Measurements from ENCODE around the gene CCDC167.

The CCDC167 gene

GRCh38 chr6:37499433-37500293 lies at the start of gene CCDC167:
CCDC167 (minus strand) TSS chr6:37499893; CDS start chr6:37499863, 30 bp downstream.
- peak; percentile 94 to 95 for DNase-seq (ENCODE audit: low read depth in 2 of 2)

- no peak for DNase-seq (ENCODE audit: low read depth in 2 of 2)
These were observed 49.5 kb upstream of the CCDC167 start for GRCh38 chr6:37549154-37549553.

- no peak for DNase-seq (ENCODE audit: low read depth in 2 of 2)
These were observed 48.5 kb upstream of the CCDC167 start for GRCh38 chr6:37548067-37548674.

DNA sequence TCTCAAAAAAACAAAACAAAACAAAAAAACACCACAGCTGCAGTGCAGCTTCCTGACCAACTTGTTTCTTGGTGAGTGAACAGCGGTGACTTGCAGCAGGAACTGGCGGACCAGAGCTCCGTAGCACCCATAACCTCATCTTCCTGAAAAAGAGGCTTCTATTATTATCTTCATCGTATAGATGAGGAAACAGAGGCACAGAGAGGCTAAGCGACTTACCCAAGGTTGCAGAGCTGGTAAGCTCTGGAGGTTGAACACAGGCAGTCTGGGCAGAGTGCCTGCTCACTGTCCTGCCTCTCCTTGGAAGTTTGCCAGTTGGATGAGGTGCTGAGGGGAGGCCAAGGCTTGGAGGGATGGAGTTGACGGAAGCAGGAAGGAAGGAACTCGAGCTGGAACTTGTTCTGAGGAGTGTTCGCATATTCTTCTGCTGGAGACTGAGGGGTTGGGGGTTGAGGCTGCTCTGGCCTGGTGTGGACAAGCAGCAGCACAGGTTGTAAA lies 47.9 kb upstream of the CCDC167 start:
- DNase-seq (ENCODE audit: low read depth in 2 of 2): peak in 1 of 2 experiments; percentile 39

- no peak for DNase-seq (ENCODE audit: low read depth in 2 of 2)
These were observed 46.6 kb upstream of the CCDC167 start for GRCh38 chr6:37546141-37546871.

- DNase-seq (ENCODE audit: low read depth in 2 of 2): no peak
These were observed 44.8 kb upstream of the CCDC167 start for GRCh38 chr6:37544530-37544929.

GRCh38 chr6:37543361-37543760 lies 43.7 kb upstream of the CCDC167 start:
- DNase-seq (ENCODE audit: low read depth in 2 of 2): no peak

- DNase-seq (ENCODE audit: low read depth in 2 of 2): no peak
These were observed 41.7 kb upstream of the CCDC167 start for GRCh38 chr6:37541346-37541745.

DNA sequence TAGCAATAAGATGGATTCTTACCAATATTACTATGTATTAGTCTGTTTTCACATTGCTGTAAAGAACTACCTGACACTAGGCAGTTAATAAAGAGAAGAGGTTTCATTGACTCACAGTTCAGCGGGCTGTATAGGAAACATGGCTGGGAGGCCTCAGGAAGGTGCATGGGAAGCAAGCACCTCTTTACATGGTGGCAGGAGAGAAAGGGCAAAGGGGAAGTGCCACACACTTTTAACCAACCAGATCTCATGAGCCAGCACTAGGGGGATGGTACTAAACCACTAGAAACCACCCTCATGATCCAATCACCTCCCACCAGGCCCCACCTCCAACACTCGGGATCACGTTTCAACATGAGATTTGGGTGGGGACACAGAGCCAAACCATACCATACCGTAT lies 40.7 kb upstream of the CCDC167 start:
- DNase-seq (ENCODE audit: low read depth in 2 of 2): no peak

GRCh38 chr6:37540029-37540352 lies 40.3 kb upstream of the CCDC167 start:
- no peak for DNase-seq (ENCODE audit: low read depth in 2 of 2)

- DNase-seq (ENCODE audit: low read depth in 2 of 2): no peak
These were observed 39.7 kb upstream of the CCDC167 start for GRCh38 chr6:37539171-37540028.

DNA sequence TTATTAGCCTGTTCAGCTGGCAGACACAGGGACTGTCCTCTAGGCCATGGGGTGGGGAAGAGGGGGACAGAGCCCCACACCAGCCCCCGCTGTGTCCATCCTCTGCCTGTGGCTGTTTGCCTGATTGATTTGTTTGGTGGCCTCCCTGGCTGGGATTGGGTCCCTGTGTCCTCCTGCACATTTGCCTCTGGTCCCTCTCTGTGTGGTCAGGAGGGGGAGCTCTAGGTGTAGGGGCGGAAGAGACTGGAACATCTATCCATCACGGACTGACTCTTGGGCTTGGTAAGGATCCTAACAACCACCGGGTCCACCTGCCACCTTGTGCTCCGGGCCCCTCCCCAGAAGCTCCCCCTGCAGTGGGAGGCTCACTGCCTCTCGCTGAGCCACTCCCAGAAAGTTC lies 38.4 kb upstream of the CCDC167 start:
- no peak for DNase-seq (ENCODE audit: low read depth in 2 of 2)

GRCh38 chr6:37537548-37537947 lies 37.9 kb upstream of the CCDC167 start:
- DNase-seq (ENCODE audit: low read depth in 2 of 2): no peak

DNA sequence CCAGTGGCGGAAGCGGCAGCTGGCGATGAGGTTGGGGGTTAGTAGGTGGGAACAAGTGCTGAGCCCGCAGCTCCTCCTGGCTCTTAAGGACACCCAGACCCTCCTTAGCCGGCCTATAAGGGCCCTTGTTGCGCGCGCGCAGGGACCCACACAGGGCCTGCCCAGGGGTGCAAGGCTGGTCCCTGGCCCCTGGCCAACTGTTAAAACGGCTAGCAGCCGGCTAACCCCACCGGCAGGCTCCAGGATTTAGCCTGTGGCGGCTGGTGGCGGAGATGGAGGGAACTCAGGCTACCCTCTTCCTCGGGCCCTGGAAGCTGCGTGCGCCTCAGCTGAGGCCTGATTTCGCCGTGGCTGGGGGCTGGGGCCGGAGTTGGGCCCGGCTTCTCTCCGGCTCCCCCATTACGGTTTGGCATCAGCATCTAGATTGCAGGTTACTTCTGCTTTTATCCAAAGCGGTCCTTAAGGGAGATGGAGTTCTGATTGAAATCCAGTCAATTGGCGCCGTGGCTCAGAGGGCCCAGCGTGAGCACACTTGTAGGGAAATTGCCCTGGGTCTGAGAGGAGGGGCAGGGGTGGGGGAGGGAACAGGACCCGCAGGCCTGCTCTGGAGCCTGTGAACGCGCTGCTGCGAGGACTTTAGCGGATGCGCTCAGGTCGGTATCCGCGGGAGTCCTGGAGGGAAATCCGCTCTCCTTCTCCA lies 36.9 kb upstream of the CCDC167 start:
- no peak for DNase-seq (ENCODE audit: low read depth in 2 of 2)

- no peak for DNase-seq (ENCODE audit: low read depth in 2 of 2)
These were observed 36.2 kb upstream of the CCDC167 start for GRCh38 chr6:37535759-37536490.

GRCh38 chr6:37535428-37535758 lies 35.7 kb upstream of the CCDC167 start:
- DNase-seq (ENCODE audit: low read depth in 2 of 2): no peak

DNA sequence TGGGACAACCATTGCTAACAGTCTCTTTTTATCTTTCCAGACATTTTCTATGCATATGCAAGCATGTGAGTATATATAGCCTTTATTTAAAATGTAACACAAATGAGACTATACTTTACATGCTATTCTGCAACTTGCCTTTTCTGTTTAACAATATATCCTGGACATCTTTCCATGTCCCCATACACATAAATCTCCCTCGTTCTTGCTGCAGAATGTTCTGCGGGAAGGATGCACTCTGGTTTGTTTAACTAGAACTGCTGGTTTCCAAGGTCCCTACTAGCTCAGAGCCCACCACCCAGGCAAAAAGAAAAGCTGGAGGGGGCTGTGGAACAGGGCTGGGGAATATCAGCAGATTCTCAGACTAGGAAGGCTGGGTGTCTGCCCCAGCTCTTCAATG lies 35.2 kb upstream of the CCDC167 start:
- no peak for DNase-seq (ENCODE audit: low read depth in 2 of 2)

GRCh38 chr6:37532122-37532521 lies 32.4 kb upstream of the CCDC167 start:
- no peak for DNase-seq (ENCODE audit: low read depth in 2 of 2)

- DNase-seq (ENCODE audit: low read depth in 2 of 2): no peak
These were observed 31.8 kb upstream of the CCDC167 start for GRCh38 chr6:37531437-37532036.

GRCh38 chr6:37531026-37531425 lies 31.3 kb upstream of the CCDC167 start:
- peak in 1 of 2 experiments; percentile 23 for DNase-seq (ENCODE audit: low read depth in 2 of 2)
